WTC11 (cell line): Measurements from ENCODE around the gene KLF7. TPM values are rescaled to one million over a fixed set of nuclear protein-coding genes. Genes with fewer than 3 reads are reported as not detected.

Experiments
- ATAC-seq: fragments of 200-7000 bp; cut with Tn5 transposase; 2 replicates; pipeline ENCODE4 v1.10.0; 2021; ENCODE audit warnings: mild to moderate bottlenecking, moderate library complexity
- CTCF ChIA-PET: fragments of 300-600 bp; sonication (Branson Sonifier 250); formaldehyde crosslinking; loops from one replicate; lab custom pipeline; 2021; ENCODE audit warnings: antibody characterized with exemption; lab: Charles Lee
- POLR2A ChIA-PET: fragments of 350-600 bp; sonication (Branson Sonifier 250); formaldehyde crosslinking; loops from one replicate; lab custom pipeline; 2021; ENCODE audit warnings: antibody characterized with exemption; lab: Charles Lee
- DNase-seq: peaks from one replicate; pipeline ENCODE4 v3.0.0; 2021; ENCODE audit warnings: low spot score
- H3K27ac Mint-ChIP-seq: 2 replicates; pipeline ENCODE4 v1.8.0; 2021; ENCODE audit warnings: mixed read lengths
- H3K27me3 Mint-ChIP-seq: 2 replicates; pipeline ENCODE4 v1.8.0; 2021; ENCODE audit warnings: low read depth, mild to moderate bottlenecking, moderate library complexity, mixed read lengths
- H3K36me3 Mint-ChIP-seq: 2 replicates; pipeline ENCODE4 v1.8.0; 2021; ENCODE audit warnings: mixed read lengths
- H3K4me1 Mint-ChIP-seq: 2 replicates; pipeline ENCODE4 v1.8.0; 2022; ENCODE audit warnings: mixed read lengths
- H3K4me3 Mint-ChIP-seq: 2 replicates; pipeline ENCODE4 v1.8.0; 2021; ENCODE audit warnings: mild to moderate bottlenecking, moderate library complexity, mixed read lengths
- H3K9me3 Mint-ChIP-seq: 2 replicates; pipeline ENCODE4 v1.8.0; 2021; ENCODE audit warnings: mixed read lengths
- CBFB ChIP-seq: sonication (generic); formaldehyde crosslinking; IDR thresholded peaks from 2 replicates; pipeline ENCODE4 v1.8.1; 2022; ENCODE audit warnings: mild to moderate bottlenecking, low read depth, missing genetic modification reagents
- CREM ChIP-seq: sonication (generic); formaldehyde crosslinking; IDR thresholded peaks from 2 replicates; pipeline ENCODE4 v1.8.1; 2022; ENCODE audit warnings: mild to moderate bottlenecking, missing genetic modification reagents, moderate library complexity
- HMGA2 ChIP-seq: fragments of 250-450 bp; sonication (Bioruptor Pico); IDR thresholded peaks from 2 replicates; pipeline ENCODE4 v1.4.0; 2021; ENCODE audit warnings: mild to moderate bottlenecking, moderate library complexity
- JUN ChIP-seq: sonication (generic); formaldehyde crosslinking; IDR thresholded peaks from 2 replicates; pipeline ENCODE4 v1.8.0; 2023; ENCODE audit warnings: mild to moderate bottlenecking, missing genetic modification reagents
- NFYB ChIP-seq: sonication (generic); formaldehyde crosslinking; conservative IDR thresholded peaks from 2 replicates; pipeline ENCODE4 v1.8.0; 2022; ENCODE audit warnings: low read depth, missing genetic modification reagents
- NR1H2 ChIP-seq: sonication (generic); formaldehyde crosslinking; IDR thresholded peaks from 2 replicates; pipeline ENCODE4 v1.9.0; 2021; ENCODE audit warnings: mild to moderate bottlenecking, moderate library complexity, missing genetic modification reagents
- SMAD4 ChIP-seq: sonication (generic); formaldehyde crosslinking; IDR thresholded peaks from 2 replicates; pipeline ENCODE4 v1.8.0; 2022; ENCODE audit warnings: mild to moderate bottlenecking, missing genetic modification reagents
- SOX15 ChIP-seq: fragments of 250-450 bp; sonication (Bioruptor Pico); IDR thresholded peaks from 2 replicates; pipeline ENCODE4 v1.9.0; 2021; ENCODE audit warnings: mild to moderate bottlenecking
- TP53 ChIP-seq: sonication (generic); formaldehyde crosslinking; IDR thresholded peaks from 2 replicates; pipeline ENCODE4 v1.8.1; 2023; ENCODE audit warnings: mild to moderate bottlenecking, missing genetic modification reagents
- ZNF138 ChIP-seq: sonication (generic); formaldehyde crosslinking; conservative IDR thresholded peaks from 2 replicates; pipeline ENCODE4 v1.8.1; 2022; ENCODE audit warnings: mild to moderate bottlenecking, moderate library complexity, missing genetic modification reagents
- total RNA-seq: library from RNA; stranded (reverse); gene quantifications from 3 replicates; pipeline ENCODE4 v1.2.3, GENCODE V29; 2021
- TF ChIP-seq, protein P1 (sequence below): sonication (generic); formaldehyde crosslinking; IDR thresholded peaks from 2 replicates; pipeline ENCODE4 v1.8.0; 2022; ENCODE audit warnings: mild to moderate bottlenecking, missing genetic modification reagents
- TF ChIP-seq, protein P2 (sequence below): sonication (generic); formaldehyde crosslinking; IDR thresholded peaks from 2 replicates; pipeline ENCODE4 v1.8.1; 2023; ENCODE audit warnings: mild to moderate bottlenecking, missing genetic modification reagents
- TF ChIP-seq, protein P3 (sequence below): fragments of 250-450 bp; sonication (Bioruptor Pico); IDR thresholded peaks from 2 replicates; pipeline ENCODE4 v1.9.0; 2021; ENCODE audit warnings: moderate library complexity, mild to moderate bottlenecking, inconsistent platforms, borderline replicate concordance
- TF ChIP-seq, protein P4 (sequence below): sonication (generic); formaldehyde crosslinking; IDR thresholded peaks from 2 replicates; pipeline ENCODE4 v1.8.0; 2022; ENCODE audit warnings: mild to moderate bottlenecking, missing genetic modification reagents
- TF ChIP-seq, protein P5 (sequence below): sonication (generic); formaldehyde crosslinking; IDR thresholded peaks from 2 replicates; pipeline ENCODE4 v1.8.0; 2023; ENCODE audit warnings: mild to moderate bottlenecking, missing genetic modification reagents
- TF ChIP-seq, protein P6 (sequence below): sonication (generic); formaldehyde crosslinking; IDR thresholded peaks from 2 replicates; pipeline ENCODE4 v1.8.0; 2022; ENCODE audit warnings: mild to moderate bottlenecking, missing genetic modification reagents
- TF ChIP-seq, protein P7 (sequence below): fragments of 250-450 bp; sonication (Bioruptor Pico); conservative IDR thresholded peaks from 2 replicates; pipeline ENCODE4 v1.9.0; 2021; ENCODE audit warnings: mild to moderate bottlenecking

Gene KLF7
- total RNA-seq, 1 experiment from 2014 or later, result 25.4 TPM

DNA sequence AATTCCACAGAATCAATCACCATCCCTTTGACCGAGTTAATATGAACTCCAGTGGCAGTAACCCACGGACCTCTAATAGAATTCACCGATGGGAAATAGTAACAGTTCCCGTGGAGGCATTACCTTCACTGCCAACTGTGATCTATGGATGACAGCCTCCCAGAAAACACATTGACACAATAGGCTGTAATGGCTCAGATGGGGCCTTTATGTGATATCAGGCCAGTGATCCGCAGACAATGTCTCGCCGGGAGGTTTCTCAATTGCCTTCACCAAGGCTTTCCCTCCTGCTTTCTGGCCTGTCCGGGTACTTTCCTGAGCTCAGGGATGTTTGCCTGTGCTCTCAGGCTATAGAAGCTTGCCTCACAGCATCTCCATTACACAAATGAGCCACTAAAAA, 34.4 kb upstream of the KLF7 start (continued):
- TF ChIP-seq, protein P1, sequence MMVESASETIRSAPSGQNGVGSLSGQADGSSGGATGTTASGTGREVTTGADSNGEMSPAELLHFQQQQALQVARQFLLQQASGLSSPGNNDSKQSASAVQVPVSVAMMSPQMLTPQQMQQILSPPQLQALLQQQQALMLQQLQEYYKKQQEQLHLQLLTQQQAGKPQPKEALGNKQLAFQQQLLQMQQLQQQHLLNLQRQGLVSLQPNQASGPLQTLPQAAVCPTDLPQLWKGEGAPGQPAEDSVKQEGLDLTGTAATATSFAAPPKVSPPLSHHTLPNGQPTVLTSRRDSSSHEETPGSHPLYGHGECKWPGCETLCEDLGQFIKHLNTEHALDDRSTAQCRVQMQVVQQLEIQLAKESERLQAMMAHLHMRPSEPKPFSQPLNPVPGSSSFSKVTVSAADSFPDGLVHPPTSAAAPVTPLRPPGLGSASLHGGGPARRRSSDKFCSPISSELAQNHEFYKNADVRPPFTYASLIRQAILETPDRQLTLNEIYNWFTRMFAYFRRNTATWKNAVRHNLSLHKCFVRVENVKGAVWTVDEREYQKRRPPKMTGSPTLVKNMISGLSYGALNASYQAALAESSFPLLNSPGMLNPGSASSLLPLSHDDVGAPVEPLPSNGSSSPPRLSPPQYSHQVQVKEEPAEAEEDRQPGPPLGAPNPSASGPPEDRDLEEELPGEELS (CRISPR knock-in tag), result no peak
- TF ChIP-seq, protein P2, sequence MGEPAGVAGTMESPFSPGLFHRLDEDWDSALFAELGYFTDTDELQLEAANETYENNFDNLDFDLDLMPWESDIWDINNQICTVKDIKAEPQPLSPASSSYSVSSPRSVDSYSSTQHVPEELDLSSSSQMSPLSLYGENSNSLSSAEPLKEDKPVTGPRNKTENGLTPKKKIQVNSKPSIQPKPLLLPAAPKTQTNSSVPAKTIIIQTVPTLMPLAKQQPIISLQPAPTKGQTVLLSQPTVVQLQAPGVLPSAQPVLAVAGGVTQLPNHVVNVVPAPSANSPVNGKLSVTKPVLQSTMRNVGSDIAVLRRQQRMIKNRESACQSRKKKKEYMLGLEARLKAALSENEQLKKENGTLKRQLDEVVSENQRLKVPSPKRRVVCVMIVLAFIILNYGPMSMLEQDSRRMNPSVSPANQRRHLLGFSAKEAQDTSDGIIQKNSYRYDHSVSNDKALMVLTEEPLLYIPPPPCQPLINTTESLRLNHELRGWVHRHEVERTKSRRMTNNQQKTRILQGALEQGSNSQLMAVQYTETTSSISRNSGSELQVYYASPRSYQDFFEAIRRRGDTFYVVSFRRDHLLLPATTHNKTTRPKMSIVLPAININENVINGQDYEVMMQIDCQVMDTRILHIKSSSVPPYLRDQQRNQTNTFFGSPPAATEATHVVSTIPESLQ (CRISPR knock-in tag), result no peak
- TF ChIP-seq TP53 (CRISPR knock-in tag) (no peak), NR1H2 (CRISPR knock-in tag) (no peak)

DNA sequence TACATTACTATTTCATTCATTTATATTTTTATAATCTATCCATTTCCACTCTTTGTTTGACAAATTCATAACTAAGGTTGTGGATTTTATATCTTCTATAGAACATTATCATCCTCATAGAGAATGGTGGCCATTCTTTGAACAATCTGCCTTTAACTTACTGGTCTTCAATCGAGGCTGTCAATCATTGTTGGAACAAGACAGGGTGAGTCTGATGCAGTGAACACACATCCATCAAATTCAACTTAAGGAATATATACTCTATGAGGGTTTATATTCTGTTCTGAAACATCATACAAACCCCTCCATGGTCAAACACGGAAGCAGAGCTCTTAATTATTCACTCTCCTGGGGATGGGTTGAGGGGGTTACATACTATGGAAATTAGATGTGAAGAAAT, 28.3 kb upstream of the KLF7 start:
- no peak overlapping the region for H3K4me3 Mint-ChIP-seq
- H3K36me3 Mint-ChIP-seq, result no peaks in the 10 kb centered on the region
- ChIA-PET CTCF (interaction anchor here (0.6 kb wide), 1 partner anchor 164 kb away, joined by 3 read pairs; no protein-coding TSS in a partner anchor), POLR2A (no interaction called here)
- peaks cover 3% of the 10 kb centered on the region; the same call in 1 of the 2 replicates for H3K9me3 Mint-ChIP-seq
- TF ChIP-seq ZNF138 (no peak), SMAD4 (CRISPR knock-in tag) (no peak), NFYB (CRISPR knock-in tag) (no peak), HMGA2 (CRISPR knock-in tag) (no peak), CBFB (CRISPR knock-in tag) (no peak), CREM (no peak), SOX15 (CRISPR knock-in tag) (no peak), JUN (CRISPR knock-in tag) (no peak)
- TF ChIP-seq, protein P3, sequence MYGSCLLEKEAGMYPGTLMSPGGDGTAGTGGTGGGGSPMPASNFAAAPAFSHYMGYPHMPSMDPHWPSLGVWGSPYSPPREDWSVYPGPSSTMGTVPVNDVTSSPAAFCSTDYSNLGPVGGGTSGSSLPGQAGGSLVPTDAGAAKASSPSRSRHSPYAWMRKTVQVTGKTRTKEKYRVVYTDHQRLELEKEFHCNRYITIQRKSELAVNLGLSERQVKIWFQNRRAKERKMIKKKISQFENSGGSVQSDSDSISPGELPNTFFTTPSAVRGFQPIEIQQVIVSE (CRISPR knock-in tag), result no peak
- TF ChIP-seq, protein P4, sequence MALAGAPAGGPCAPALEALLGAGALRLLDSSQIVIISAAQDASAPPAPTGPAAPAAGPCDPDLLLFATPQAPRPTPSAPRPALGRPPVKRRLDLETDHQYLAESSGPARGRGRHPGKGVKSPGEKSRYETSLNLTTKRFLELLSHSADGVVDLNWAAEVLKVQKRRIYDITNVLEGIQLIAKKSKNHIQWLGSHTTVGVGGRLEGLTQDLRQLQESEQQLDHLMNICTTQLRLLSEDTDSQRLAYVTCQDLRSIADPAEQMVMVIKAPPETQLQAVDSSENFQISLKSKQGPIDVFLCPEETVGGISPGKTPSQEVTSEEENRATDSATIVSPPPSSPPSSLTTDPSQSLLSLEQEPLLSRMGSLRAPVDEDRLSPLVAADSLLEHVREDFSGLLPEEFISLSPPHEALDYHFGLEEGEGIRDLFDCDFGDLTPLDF (CRISPR knock-in tag), result no peak
- TF ChIP-seq, protein P5, sequence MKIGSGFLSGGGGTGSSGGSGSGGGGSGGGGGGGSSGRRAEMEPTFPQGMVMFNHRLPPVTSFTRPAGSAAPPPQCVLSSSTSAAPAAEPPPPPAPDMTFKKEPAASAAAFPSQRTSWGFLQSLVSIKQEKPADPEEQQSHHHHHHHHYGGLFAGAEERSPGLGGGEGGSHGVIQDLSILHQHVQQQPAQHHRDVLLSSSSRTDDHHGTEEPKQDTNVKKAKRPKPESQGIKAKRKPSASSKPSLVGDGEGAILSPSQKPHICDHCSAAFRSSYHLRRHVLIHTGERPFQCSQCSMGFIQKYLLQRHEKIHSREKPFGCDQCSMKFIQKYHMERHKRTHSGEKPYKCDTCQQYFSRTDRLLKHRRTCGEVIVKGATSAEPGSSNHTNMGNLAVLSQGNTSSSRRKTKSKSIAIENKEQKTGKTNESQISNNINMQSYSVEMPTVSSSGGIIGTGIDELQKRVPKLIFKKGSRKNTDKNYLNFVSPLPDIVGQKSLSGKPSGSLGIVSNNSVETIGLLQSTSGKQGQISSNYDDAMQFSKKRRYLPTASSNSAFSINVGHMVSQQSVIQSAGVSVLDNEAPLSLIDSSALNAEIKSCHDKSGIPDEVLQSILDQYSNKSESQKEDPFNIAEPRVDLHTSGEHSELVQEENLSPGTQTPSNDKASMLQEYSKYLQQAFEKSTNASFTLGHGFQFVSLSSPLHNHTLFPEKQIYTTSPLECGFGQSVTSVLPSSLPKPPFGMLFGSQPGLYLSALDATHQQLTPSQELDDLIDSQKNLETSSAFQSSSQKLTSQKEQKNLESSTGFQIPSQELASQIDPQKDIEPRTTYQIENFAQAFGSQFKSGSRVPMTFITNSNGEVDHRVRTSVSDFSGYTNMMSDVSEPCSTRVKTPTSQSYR (CRISPR knock-in tag), result no peak
- TF ChIP-seq, protein P6, sequence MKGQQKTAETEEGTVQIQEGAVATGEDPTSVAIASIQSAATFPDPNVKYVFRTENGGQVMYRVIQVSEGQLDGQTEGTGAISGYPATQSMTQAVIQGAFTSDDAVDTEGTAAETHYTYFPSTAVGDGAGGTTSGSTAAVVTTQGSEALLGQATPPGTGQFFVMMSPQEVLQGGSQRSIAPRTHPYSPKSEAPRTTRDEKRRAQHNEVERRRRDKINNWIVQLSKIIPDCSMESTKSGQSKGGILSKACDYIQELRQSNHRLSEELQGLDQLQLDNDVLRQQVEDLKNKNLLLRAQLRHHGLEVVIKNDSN (CRISPR knock-in tag), result no peak
- TF ChIP-seq, protein P7, sequence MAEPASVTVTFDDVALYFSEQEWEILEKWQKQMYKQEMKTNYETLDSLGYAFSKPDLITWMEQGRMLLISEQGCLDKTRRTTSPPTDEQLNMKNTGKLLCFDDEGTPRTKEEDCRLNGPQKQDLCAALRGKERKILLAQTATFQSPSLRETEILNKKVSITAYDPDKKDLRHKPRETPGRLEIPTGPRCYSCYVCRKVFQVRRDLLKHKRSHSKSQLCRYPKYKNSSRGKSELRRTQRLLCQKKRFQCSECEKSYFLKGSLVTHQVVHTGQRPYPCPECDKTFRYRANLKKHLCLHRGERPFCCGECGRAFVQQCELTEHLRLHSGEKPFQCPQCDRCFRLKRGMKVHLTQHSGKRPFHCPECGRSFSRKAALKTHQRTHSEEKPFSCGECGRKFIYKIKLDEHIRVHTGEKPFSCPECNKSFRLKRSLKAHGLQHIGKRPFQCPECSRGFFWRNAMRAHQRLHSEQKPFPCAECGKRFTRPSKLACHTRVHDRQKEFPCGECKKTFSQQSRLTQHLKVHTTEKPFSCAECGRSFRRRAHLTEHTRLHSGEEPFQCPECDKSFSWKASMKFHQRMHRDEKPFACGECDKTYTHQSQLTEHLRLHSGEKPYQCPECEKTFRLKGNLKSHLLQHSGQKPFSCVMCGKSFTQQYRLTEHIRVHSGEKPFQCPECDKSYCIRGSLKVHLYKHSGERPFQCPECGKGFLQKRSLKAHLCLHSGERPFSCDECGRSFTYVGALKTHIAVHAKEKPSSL, result no peak
- TF ChIP-seq, protein P2 (CRISPR knock-in tag), result no peak
- H3K27me3 Mint-ChIP-seq, result no peaks in the 10 kb centered on the region
- no peak for DNase-seq
- ATAC-seq, result no peak
- no peak overlapping the region for H3K27ac Mint-ChIP-seq
- peaks cover 15% of the 10 kb centered on the region for H3K4me1 Mint-ChIP-seq
